GM12878 (cell line): ENCODE data around the gene ANAPC2.

Experiments
- EP300 ChIP-seq, 2 experiments: fragments of 150-350 bp in 1 of 2; IDR thresholded peaks; 2 replicates each; pipeline ENCODE4 v1.6.1; 2011 to 2012; ENCODE audit warnings: low read depth in 2 of 2, low read length in 2 of 2, borderline replicate concordance in 1 of 2, improper control_type of control experiment in 1 of 2, inconsistent platforms in 1 of 2; ENCODE audit not compliant: control insufficient read depth in 1 of 2
- EZH2 ChIP-seq: IDR thresholded peaks from 2 replicates; pipeline ENCODE4 v1.6.1; 2012; ENCODE audit warnings: low read depth, mild to moderate bottlenecking, control low read depth, inconsistent platforms, low read length, borderline replicate concordance; ENCODE audit not compliant: control insufficient read depth
- GABPA ChIP-seq: IDR thresholded peaks from 2 replicates; pipeline ENCODE4 v1.6.1; 2014; ENCODE audit warnings: antibody characterized with exemption, low read depth, mild to moderate bottlenecking, inconsistent platforms
- LARP7 ChIP-seq: fragments of 450-650 bp; IDR thresholded peaks from 2 replicates; pipeline ENCODE4 v1.6.1; 2017; ENCODE audit warnings: mild to moderate bottlenecking
- MEF2B ChIP-seq: fragments of 450-650 bp; IDR thresholded peaks from 2 replicates; pipeline ENCODE4 v1.6.1; 2018; ENCODE audit warnings: mild to moderate bottlenecking, moderate library complexity; ENCODE audit not compliant: partially characterized antibody, poor library complexity, severe bottlenecking
- POLR2A ChIP-seq: IDR thresholded peaks from 2 replicates; pipeline ENCODE4 v1.6.1; 2011; ENCODE audit warnings: low read depth, mild to moderate bottlenecking, low read length
- POLR2AphosphoS5 ChIP-seq: IDR thresholded peaks from 2 replicates; pipeline ENCODE4 v1.6.1; 2011; ENCODE audit warnings: mild to moderate bottlenecking, low read length, inconsistent platforms
- SIX5 ChIP-seq: IDR thresholded peaks from 2 replicates; pipeline ENCODE4 v1.6.1; 2011; ENCODE audit warnings: mild to moderate bottlenecking, low read depth, low read length, moderate library complexity; ENCODE audit not compliant: severe bottlenecking
- SP1 ChIP-seq: IDR thresholded peaks from one replicate; pipeline ENCODE4 v1.6.1; 2011; ENCODE audit warnings: low read depth, low read length
- TAF1 ChIP-seq: IDR thresholded peaks from 2 replicates; pipeline ENCODE4 v1.6.1; 2011; ENCODE audit warnings: mild to moderate bottlenecking, low read depth, low read length, borderline replicate concordance
- TF ChIP-seq, protein P1 (sequence below): fragments of 450-650 bp; formaldehyde crosslinking; IDR thresholded peaks from 2 replicates; pipeline ENCODE4 v1.4.0; 2022; ENCODE audit warnings: mild to moderate bottlenecking, moderate library complexity
- TF ChIP-seq, protein P2 (sequence below), 3 experiments: IDR thresholded peaks in 2 of 3; conservative IDR thresholded peaks in 1 of 3; 2 replicates each; pipeline ENCODE4 v1.5.1; 2011; ENCODE audit warnings: low read depth in 3 of 3, low read length in 3 of 3, mild to moderate bottlenecking in 3 of 3, control low read depth in 2 of 3, moderate library complexity in 2 of 3, inconsistent platforms in 1 of 3, mixed read lengths in 1 of 3; ENCODE audit not compliant: control insufficient read depth in 2 of 3, insufficient read depth in 1 of 3; ENCODE audit errors: extremely low read depth in 1 of 3

DNA sequence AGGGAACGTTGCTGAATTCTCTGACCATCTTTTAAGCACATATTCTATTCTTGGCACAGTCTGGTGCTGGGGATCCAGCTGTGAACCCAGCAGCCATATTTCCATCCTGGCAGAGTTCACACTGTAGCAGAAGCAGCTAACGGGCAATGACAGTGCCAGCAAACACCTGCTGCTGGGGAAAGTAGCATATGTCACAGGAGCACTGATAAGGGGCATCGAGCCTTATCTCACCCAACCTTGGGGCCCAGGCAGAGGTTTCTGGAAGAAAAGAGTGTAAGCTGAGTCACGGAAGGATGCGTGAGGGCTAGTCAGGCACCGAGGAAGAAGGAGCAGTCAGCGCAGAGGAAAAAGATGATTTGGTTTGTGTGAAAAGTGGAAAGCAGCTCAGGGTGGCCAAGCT, 18.2 kb upstream of the ANAPC2 start:
- no peak for TF ChIP-seq SP1
- no peak for TF ChIP-seq EP300 (IDR thresholded peaks at IDR 0.05; ENCODE audit: borderline replicate concordance in 1 of 2, control insufficient read depth in 1 of 2, low read depth in 2 of 2, low read length in 2 of 2)
- no peak for TF ChIP-seq MEF2B
- TF ChIP-seq, protein P1, sequence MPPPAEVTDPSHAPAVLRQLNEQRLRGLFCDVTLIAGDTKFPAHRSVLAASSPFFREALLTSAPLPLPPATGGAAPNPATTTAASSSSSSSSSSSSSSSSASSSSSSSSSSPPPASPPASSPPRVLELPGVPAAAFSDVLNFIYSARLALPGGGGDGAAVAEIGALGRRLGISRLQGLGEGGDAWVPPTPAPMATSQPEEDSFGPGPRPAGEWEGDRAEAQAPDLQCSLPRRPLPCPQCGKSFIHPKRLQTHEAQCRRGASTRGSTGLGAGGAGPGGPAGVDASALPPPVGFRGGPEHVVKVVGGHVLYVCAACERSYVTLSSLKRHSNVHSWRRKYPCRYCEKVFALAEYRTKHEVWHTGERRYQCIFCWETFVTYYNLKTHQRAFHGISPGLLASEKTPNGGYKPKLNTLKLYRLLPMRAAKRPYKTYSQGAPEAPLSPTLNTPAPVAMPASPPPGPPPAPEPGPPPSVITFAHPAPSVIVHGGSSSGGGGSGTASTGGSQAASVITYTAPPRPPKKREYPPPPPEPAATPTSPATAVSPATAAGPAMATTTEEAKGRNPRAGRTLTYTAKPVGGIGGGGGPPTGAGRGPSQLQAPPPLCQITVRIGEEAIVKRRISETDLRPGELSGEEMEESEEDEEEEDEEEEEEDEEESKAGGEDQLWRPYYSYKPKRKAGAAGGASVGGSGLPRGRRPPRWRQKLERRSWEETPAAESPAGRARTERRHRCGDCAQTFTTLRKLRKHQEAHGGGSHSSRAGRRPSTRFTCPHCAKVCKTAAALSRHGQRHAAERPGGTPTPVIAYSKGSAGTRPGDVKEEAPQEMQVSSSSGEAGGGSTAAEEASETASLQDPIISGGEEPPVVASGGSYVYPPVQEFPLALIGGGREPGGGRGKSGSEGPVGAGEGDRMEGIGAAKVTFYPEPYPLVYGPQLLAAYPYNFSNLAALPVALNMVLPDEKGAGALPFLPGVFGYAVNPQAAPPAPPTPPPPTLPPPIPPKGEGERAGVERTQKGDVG (CRISPR knock-in tag) = no peak
- no peak for TF ChIP-seq TAF1
- TF ChIP-seq, protein P2, sequence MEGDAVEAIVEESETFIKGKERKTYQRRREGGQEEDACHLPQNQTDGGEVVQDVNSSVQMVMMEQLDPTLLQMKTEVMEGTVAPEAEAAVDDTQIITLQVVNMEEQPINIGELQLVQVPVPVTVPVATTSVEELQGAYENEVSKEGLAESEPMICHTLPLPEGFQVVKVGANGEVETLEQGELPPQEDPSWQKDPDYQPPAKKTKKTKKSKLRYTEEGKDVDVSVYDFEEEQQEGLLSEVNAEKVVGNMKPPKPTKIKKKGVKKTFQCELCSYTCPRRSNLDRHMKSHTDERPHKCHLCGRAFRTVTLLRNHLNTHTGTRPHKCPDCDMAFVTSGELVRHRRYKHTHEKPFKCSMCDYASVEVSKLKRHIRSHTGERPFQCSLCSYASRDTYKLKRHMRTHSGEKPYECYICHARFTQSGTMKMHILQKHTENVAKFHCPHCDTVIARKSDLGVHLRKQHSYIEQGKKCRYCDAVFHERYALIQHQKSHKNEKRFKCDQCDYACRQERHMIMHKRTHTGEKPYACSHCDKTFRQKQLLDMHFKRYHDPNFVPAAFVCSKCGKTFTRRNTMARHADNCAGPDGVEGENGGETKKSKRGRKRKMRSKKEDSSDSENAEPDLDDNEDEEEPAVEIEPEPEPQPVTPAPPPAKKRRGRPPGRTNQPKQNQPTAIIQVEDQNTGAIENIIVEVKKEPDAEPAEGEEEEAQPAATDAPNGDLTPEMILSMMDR (IDR thresholded peaks at IDR 0.05 in 2 of 3, conservative IDR thresholded peaks at IDR 0.05 in 1 of 3; ENCODE audit: control insufficient read depth in 2 of 3, extremely low read depth in 1 of 3, insufficient read depth in 1 of 3, low read depth in 3 of 3, low read length in 3 of 3) = no peak
- no peak for TF ChIP-seq POLR2AphosphoS5
- no peak for TF ChIP-seq LARP7
- no peak for TF ChIP-seq POLR2A
- no peak for TF ChIP-seq SIX5
- TF ChIP-seq EZH2 = no peak
- TF ChIP-seq GABPA = no peak
